Sigmoid colon (tissue), 7 donors: ENCODE data around the gene MYH9. TPM values are rescaled to one million over a fixed set of nuclear protein-coding genes. Genes with fewer than 3 reads are reported as not detected.
"Not testable (repeated sequence)": the region's sequence is repeated elsewhere in the genome, so short reads cannot be mapped to it uniquely, and the experiment has no call there.

Experiments
- DNase-seq: peaks from one replicate; pipeline ENCODE4 v3.0.0-alpha.2; 2019
- H3K27ac ChIP-seq, 4 donors: fragments of 200-600 bp; sonication (generic); one replicate each; pipeline ENCODE4 v1.5.1; 2016 to 2019; ENCODE audit warnings: mild to moderate bottlenecking in 1 of 4
- H3K27me3 ChIP-seq, 3 donors: fragments of 200-600 bp; sonication (generic); one replicate each; pipeline ENCODE4 v1.5.1; 2019; ENCODE audit warnings: mild to moderate bottlenecking in 1 of 3
- H3K36me3 ChIP-seq, 4 donors: fragments of 200-600 bp; sonication (generic); one replicate each; pipeline ENCODE4 v1.5.1; 2016 to 2019
- H3K4me1 ChIP-seq, 4 donors: fragments of 200-600 bp; sonication (generic); one replicate each; pipeline ENCODE4 v1.5.1; 2017 to 2019
- H3K4me3 ChIP-seq, 4 donors: fragments of 200-600 bp; sonication (generic); one replicate each; pipeline ENCODE4 v1.5.1; 2017 to 2019; ENCODE audit warnings: mild to moderate bottlenecking in 2 of 4, moderate library complexity in 1 of 4
- H3K9me3 ChIP-seq, 4 donors: fragments of 200-600 bp in 3 of 4; sonication (generic) in 3 of 4; one replicate each; pipeline versions ENCODE4 v1.5.1 to v1.6.1; 2013 to 2019
- CTCF ChIP-seq, 4 experiments: fragments of 450-650 bp in 3 of 4; fragments of 200-600 bp in 1 of 4; IDR thresholded peaks; one replicate each; pipeline ENCODE4 v1.5.1; 2016 to 2019; ENCODE audit warnings: antibody characterized with exemption in 4 of 4, mild to moderate bottlenecking in 3 of 4, moderate library complexity in 2 of 4
- EP300 ChIP-seq, 4 donors: sonication (generic); formaldehyde crosslinking; IDR thresholded peaks; one replicate each; pipeline ENCODE4 v1.6.1; 2017; ENCODE audit warnings: antibody characterized with exemption in 4 of 4
- POLR2A ChIP-seq, 2 donors: fragments of 450-650 bp; IDR thresholded peaks; one replicate each; pipeline ENCODE4 v1.6.1; 2016; ENCODE audit warnings: antibody characterized with exemption in 2 of 2, mild to moderate bottlenecking in 2 of 2, moderate library complexity in 2 of 2
- POLR2AphosphoS5 ChIP-seq, 4 donors: sonication (generic); formaldehyde crosslinking; IDR thresholded peaks; one replicate each; pipeline ENCODE4 v1.6.1; 2017; ENCODE audit warnings: antibody characterized with exemption in 4 of 4
- WGBS, 2 donors: extraction: QIAGEN DNeasy Blood & Tissue Kit; methylation state at CpG; one replicate each; pipeline ENCODE4 v1.1.7; 2013; 5-methylcytosine and 5-hydroxymethylcytosine counted together
- intact Hi-C: fragments of 100-400 bp; cut with DNase I; formaldehyde crosslinking; loops from one replicate; pipeline ENCODE4 v1.15.1; 2023
- polyA plus RNA-seq, 3 donors: library from polyadenylated mRNA; stranded (reverse); fragments of 200-250 nt; gene quantifications; one replicate each; pipeline ENCODE4 v1.2.3, GENCODE V29; 2013
- total RNA-seq, 4 donors: library from RNA; depleted of rRNA; stranded (reverse); fragments of >200 nt; gene quantifications; one replicate each; pipeline ENCODE4 v1.1.0, GENCODE V29; 2016
- donor health status: healthy with polysubstance abuse.
- donor health status: Bipolar disorder and iron deficiency.
- donor health status: healthy.

The MYH9 gene
- total and polyA plus RNA-seq, 7 donors, result 63.7 to 307 (median 182) TPM

GRCh38 chr22:36267896-36268485, 119.8 kb downstream of the MYH9 start:
- intact Hi-C loops, result no loop called here
- no peaks in the 10 kb centered on the region for H3K9me3 ChIP-seq
- H3K27me3 ChIP-seq, result no peaks in the 10 kb centered on the region
- H3K4me1 ChIP-seq, result no peaks in the 10 kb centered on the region
- no peak overlapping the region for H3K27ac ChIP-seq
- 92 to 96% methylated on average over 11 of the region's 11 CpGs for WGBS, 2 donors
- DNase-seq, result no peak
- TF ChIP-seq POLR2A (IDR thresholded peaks at IDR 0.05) (no peak), POLR2AphosphoS5 (IDR thresholded peaks at IDR 0.05) (no peak), EP300 (IDR thresholded peaks at IDR 0.05) (no peak), CTCF (IDR thresholded peaks at IDR 0.05) (no peak)
- peaks cover 0 to 33% (median 7%) of the 10 kb centered on the region in 4 donors for H3K36me3 ChIP-seq
- no peak overlapping the region for H3K4me3 ChIP-seq

- intact Hi-C loops, result no loop called here
- Histone ChIP-seq H3K4me3 (no peak overlapping the region), H3K27ac (no peak overlapping the region), H3K4me1 (no peaks in the 10 kb centered on the region), H3K36me3 (peaks cover 3 to 41% (median 7%) of the 10 kb centered on the region in 4 donors), H3K27me3 (no peaks in the 10 kb centered on the region), H3K9me3 (no peaks in the 10 kb centered on the region)
- no peak for DNase-seq
- TF ChIP-seq POLR2A (IDR thresholded peaks at IDR 0.05) (no peak), CTCF (IDR thresholded peaks at IDR 0.05) (no peak), POLR2AphosphoS5 (IDR thresholded peaks at IDR 0.05) (no peak), EP300 (IDR thresholded peaks at IDR 0.05) (no peak)
- 96 to 97% methylated on average over 4 of the region's 4 CpGs for WGBS, 2 donors
These were observed 120.7 kb downstream of the MYH9 start for GRCh38 chr22:36267058-36267457.

- intact Hi-C loops, H3K4me3 ChIP-seq, H3K4me1 ChIP-seq, H3K27me3 ChIP-seq, DNase-seq, H3K9me3 ChIP-seq: not testable (repeated sequence)
- peaks cover 3 to 64% (median 9%) of the 10 kb centered on the region in 4 donors for H3K36me3 ChIP-seq
- 89 to 91% methylated on average over 7 of the region's 7 CpGs for WGBS, 2 donors
- peak overlapping the region in 1 of 4 donors; percentile 46 for H3K27ac ChIP-seq
These were observed 123.7 kb downstream of the MYH9 start for GRCh38 chr22:36263886-36264664.

GRCh38 chr22:36263216-36263673, 124.5 kb downstream of the MYH9 start:
- H3K9me3 ChIP-seq, DNase-seq, H3K27me3 ChIP-seq, intact Hi-C loops, H3K27ac ChIP-seq, H3K4me3 ChIP-seq: not testable (repeated sequence)
- H3K4me1 ChIP-seq, result peaks cover 0 to 17% (median 14%) of the 10 kb centered on the region in 4 donors
- peaks cover 3 to 64% (median 9%) of the 10 kb centered on the region in 4 donors for H3K36me3 ChIP-seq
- 72 to 77% methylated on average over 5 of the region's 5 CpGs for WGBS, 2 donors

GRCh38 chr22:36262307-36262706, 125.5 kb downstream of the MYH9 start:
- Histone ChIP-seq H3K36me3 (peaks cover 3 to 72% (median 9%) of the 10 kb centered on the region in 4 donors), H3K4me1 (peaks cover 0 to 23% (median 20%) of the 10 kb centered on the region in 4 donors)
- H3K9me3 ChIP-seq, intact Hi-C loops, DNase-seq, H3K27ac ChIP-seq, H3K4me3 ChIP-seq, H3K27me3 ChIP-seq: not testable (repeated sequence)
- 96 to 97% methylated on average over 3 of the region's 3 CpGs for WGBS, 2 donors

- Histone ChIP-seq H3K4me1 (peaks cover 0 to 23% (median 20%) of the 10 kb centered on the region in 4 donors), H3K36me3 (peaks cover 3 to 71% (median 9%) of the 10 kb centered on the region in 4 donors)
- H3K27me3 ChIP-seq, H3K27ac ChIP-seq, H3K9me3 ChIP-seq, intact Hi-C loops, H3K4me3 ChIP-seq, DNase-seq: not testable (repeated sequence)
- 87 to 89% methylated on average over 6 of the region's 6 CpGs for WGBS, 2 donors
These were observed 126.1 kb downstream of the MYH9 start for GRCh38 chr22:36261675-36262074.
